MG63 (cell line): ENCODE measurements around the gene OR10H5. TPM values are rescaled to one million over a fixed set of nuclear protein-coding genes. Genes with fewer than 3 reads are reported as not detected.
"Not testable (repeated sequence)": the region's sequence is repeated elsewhere in the genome, so short reads cannot be mapped to it uniquely, and the experiment has no call there.

Experiments used
- DNase-seq: peaks from one replicate; pipeline ENCODE4 v3.0.0-alpha.2; 2020
- H3K27me3 ChIP-seq: fragments of 250-450 bp; sonication (Bioruptor Pico); 2 replicates; pipeline ENCODE4 v1.5.1; 2020; ENCODE audit warnings: mild to moderate bottlenecking, moderate library complexity
- H3K36me3 ChIP-seq: fragments of 250-450 bp; sonication (Bioruptor Pico); 2 replicates; pipeline ENCODE4 v1.5.1; 2020; ENCODE audit warnings: mild to moderate bottlenecking, moderate library complexity
- H3K4me3 ChIP-seq: fragments of 250-450 bp; sonication (Bioruptor Pico); 2 replicates; pipeline ENCODE4 v1.5.1; 2020; ENCODE audit warnings: mild to moderate bottlenecking, moderate library complexity
- H3K9me3 ChIP-seq: fragments of 250-450 bp; sonication (Bioruptor Pico); 2 replicates; pipeline ENCODE4 v1.5.1; 2020; ENCODE audit warnings: mild to moderate bottlenecking, moderate library complexity
- total RNA-seq: library from RNA; depleted of rRNA; stranded (reverse); fragments of >200 nt; shearing (Covaris generic); gene quantifications from 2 replicates; pipeline ENCODE4 v1.2.3, GENCODE V29; 2014; ENCODE audit warnings: low replicate concordance

OR10H5 gene
- total RNA-seq, 1 experiment from 2014 or later: not detected

DNA sequence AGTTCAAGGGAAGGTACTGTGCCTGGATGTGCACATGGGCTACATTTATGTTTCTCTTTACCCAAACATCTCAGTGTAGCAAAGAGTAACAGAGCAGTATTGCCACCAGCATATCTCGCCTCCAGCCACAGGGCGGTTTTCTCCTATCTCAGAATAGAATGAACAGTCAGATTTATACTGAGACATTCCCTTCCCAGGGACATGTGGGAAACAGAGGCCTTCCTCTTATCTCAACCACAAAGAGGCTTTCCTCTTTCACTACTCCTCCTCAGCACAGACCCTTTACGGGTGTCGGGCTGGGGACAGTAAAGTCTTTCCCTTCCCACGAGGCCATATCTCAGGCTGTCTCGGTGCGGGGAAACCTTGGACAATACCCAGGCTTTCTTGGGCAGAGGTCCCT lies 4.6 kb upstream of the OR10H5 start:
- not testable (repeated sequence) for DNase-seq, H3K4me3 ChIP-seq, H3K9me3 ChIP-seq, H3K36me3 ChIP-seq
- H3K27me3 ChIP-seq: peaks cover 11% of the 10 kb centered on the region; the same call in 1 of the 2 replicates

DNA sequence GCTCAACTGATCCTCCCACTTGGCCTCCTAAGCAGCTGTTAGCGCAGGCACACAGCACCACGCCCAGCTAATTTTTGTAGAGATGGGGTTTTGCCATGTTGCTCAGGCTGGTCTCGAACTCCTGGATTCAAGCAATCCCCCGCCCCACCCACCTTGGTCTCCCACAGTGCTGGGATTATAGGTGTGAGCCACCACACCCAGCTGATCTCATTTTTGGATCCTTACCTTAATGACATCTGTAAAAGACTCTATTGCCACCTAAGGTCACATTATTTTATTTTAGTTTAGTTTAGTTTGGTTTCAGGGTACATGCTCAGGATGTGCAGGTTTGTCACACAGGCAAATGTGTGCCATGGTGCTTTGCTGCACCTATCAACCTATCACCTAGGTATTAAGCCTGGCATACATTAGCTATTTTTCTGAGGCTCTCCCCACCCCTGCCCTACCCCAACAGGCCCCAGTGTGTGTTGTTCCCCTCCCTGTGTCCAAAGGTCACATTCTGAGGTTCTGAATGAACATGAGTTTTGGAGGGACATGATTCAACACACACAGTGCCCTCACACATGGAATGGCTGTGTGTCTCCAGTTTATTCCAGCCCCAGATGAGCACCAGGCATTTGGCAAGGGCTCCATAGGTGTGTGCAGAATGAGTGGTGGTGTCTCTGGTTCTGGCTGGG lies 1.3 kb downstream of the OR10H5 start:
- Histone ChIP-seq H3K36me3 (no peaks in the 10 kb centered on the region), H3K9me3 (no peaks in the 10 kb centered on the region), H3K27me3 (peaks cover 14% of the 10 kb centered on the region; the same call in 1 of the 2 replicates), H3K4me3 (no peak overlapping the region)
- no peak for DNase-seq

DNA sequence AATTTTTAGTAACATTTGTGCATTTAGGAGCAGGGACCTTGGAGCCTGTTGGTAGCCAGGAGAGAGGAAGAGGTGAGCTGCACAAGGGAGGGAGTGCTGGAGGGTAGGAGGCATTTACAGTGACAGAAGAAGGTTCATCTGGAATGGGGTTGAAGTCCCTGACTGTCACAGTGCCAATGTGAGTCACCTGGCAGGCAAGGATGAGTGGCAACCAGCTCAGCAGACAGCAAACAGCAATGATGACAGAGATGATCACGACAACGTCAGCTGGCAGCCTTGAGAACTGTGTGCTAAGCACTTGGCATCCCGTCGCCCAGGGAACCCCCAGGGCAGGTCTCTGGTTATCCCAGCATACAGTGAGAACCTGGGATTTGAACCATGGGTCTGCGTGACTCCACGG lies 2.6 kb downstream of the OR10H5 start:
- Histone ChIP-seq H3K36me3 (no peaks in the 10 kb centered on the region), H3K4me3 (no peak overlapping the region), H3K27me3 (peaks cover 14% of the 10 kb centered on the region; the same call in 1 of the 2 replicates), H3K9me3 (no peaks in the 10 kb centered on the region)
- DNase-seq: peak; percentile 30

DNA sequence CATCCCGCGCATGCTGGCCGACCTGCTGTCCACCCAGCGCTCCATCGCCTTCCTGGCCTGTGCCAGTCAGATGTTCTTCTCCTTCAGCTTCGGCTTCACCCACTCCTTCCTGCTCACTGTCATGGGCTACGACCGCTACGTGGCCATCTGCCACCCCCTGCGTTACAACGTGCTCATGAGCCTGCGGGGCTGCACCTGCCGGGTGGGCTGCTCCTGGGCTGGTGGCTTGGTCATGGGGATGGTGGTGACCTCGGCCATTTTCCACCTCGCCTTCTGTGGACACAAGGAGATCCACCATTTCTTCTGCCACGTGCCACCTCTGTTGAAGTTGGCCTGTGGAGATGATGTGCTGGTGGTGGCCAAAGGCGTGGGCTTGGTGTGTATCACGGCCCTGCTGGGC lies 6.8 kb downstream of the OR10H5 start:
- peaks cover 13% of the 10 kb centered on the region for H3K27me3 ChIP-seq
- H3K36me3 ChIP-seq, H3K9me3 ChIP-seq, H3K4me3 ChIP-seq, DNase-seq: not testable (repeated sequence)

DNA sequence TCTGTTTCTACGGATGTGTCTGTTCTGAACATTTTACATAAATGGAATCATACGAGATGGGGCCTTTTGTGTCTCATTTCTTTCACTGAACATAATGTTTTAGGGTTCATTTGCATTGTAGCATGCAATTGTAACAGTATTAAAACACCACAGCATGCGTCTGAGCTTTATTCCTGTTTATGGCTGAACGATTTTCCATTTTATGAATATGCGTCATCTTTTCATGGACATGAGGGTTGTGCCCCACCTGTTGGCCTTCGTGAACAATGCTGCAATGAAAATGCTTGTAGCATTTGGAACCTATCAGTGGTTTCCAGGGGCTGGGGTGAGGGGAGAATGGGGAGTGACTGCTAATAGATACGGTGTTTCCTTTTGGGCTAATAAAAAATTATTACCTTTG lies 22.9 kb downstream of the OR10H5 start:
- H3K27me3 ChIP-seq: peaks cover 40% of the 10 kb centered on the region
- DNase-seq: peak; percentile 23
- no peak overlapping the region for H3K4me3 ChIP-seq
- H3K9me3 ChIP-seq: no peaks in the 10 kb centered on the region
- H3K36me3 ChIP-seq: no peaks in the 10 kb centered on the region

DNA sequence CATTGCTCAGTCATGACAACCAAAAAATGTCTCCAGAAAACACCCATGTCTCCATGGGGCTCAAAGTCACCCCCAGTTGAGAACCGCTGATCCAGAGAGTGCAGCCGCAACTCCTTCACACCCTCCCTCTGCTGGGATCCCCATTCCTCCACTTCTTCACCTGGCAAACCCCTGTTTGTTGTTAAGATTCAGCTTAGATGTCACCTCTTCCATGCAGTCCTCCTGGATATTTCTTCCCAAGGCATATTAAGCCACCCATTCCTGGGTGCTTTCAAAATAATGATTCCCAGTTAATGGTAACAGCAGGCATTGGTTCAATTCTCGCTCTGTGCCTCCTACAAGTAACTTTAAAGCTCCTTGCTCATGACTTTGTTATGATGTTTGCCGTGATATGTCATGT lies 24.0 kb downstream of the OR10H5 start:
- Histone ChIP-seq H3K9me3 (no peaks in the 10 kb centered on the region), H3K36me3 (no peaks in the 10 kb centered on the region), H3K27me3 (peaks cover 48% of the 10 kb centered on the region), H3K4me3 (no peak overlapping the region)
- no peak for DNase-seq

DNA sequence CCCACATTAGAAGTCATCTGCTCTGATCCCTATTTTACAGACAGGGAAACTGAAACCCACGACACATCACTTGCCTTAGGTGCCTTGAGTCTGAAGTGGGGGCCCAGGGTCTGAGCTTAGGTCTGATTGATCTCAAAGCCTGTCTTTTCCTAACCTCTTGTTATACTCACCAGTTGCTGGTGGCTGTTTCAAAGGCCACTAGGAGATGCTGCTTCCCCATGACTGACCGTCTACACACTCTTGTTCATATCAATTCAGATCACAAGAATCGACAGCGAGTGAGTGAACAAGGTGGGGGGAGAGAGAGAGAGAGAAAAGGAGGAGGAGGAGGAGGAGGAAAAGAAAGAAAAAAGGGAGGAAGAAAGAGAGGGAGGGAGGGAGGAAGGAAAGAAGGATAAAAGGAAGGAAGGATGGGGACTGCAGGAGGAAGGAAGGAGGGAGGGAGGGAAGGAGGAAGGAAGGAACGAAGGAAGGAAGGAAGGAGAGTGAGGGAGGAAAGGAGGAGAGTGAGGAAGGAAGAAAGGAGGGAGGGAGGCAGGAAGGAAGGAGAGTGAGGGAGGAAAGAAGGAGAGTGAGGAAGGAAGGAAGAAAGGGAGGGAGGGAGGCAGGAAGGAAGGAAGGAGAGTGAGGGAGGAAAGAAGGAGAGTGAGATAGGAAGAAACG lies 24.7 kb downstream of the OR10H5 start:
- Histone ChIP-seq H3K9me3 (no peaks in the 10 kb centered on the region), H3K36me3 (no peaks in the 10 kb centered on the region), H3K27me3 (peaks cover 53% of the 10 kb centered on the region), H3K4me3 (no peak overlapping the region)
- DNase-seq: no peak

DNA sequence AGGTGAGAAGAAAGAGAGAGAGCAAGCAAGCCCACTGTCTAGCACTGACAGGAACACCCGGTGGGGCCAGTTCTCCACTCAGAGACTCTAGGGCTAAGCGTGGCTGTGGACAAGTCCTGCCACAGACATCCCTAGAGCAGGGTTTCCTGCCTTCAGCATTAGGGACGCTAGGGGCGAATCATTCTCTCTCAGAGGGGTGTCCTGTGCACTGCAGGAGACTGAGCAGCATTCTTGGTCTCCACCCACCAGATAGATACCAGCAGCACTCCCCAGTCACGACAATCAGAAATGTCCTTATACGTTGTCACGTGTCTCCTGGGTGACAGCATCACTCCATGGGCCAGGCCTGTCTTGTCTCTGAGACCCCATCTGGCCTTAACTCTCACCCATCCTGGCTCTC lies 26.5 kb downstream of the OR10H5 start:
- H3K27me3 ChIP-seq: peaks cover 61% of the 10 kb centered on the region
- no peak overlapping the region for H3K4me3 ChIP-seq
- no peaks in the 10 kb centered on the region for H3K36me3 ChIP-seq
- DNase-seq: no peak
- no peaks in the 10 kb centered on the region for H3K9me3 ChIP-seq

DNA sequence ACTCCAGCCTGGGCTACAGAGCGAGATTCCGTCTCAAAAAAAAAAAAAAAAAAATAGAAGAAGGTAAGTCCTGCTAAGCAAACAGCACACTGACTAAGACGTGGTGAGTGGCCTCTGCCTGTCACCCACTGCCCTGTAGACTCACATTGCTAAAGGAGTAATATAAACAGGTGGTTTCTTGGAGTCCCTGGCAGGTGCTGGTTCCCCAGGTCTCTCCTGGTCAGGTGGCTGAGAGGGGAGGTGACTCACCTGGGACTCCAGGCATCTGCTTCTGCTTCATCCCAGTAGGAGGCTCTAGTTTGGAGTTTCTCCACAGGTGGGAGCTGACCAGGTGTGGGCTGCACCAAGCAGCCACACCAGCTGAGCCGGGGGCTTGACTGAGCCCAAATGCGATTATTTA lies 27.8 kb downstream of the OR10H5 start, which contains the start of gene OR10H1:
Gene OR10H1 (minus strand): TSS at position 359 of the 400 bp plus-strand sequence. CDS start 7,627 bp downstream, outside the sequence.
- Histone ChIP-seq H3K27me3 (peaks cover 62% of the 10 kb centered on the region), H3K4me3 (no peak within 1 kb of the TSS), H3K36me3 (no peaks in the 10 kb centered on the region), H3K9me3 (no peaks in the 10 kb centered on the region)
- DNase-seq: no peak

DNA sequence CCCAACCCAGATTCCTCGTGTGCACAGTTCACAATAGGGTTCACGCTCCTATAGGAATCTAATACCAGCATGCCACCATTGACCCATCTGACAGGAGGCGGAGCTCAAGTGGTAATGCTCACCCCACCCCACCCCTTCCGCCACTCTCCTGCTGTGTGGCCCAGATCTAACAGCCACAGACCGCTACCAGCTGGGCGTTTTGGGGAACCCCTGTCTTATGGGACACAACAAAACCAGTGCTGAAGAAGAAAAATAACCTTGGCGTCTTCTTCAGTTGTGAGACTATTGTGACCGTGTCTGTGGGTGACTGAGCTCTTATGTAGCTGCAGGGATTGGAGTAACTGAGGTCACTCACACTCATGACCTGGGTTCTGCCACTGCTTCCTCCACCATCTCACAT lies 33.2 kb downstream of the OR10H5 start:
- Histone ChIP-seq H3K4me3 (no peak overlapping the region), H3K36me3 (no peaks in the 10 kb centered on the region), H3K9me3 (no peaks in the 10 kb centered on the region; the same call in 1 of the 2 replicates), H3K27me3 (peaks cover 30% of the 10 kb centered on the region)
- DNase-seq: no peak

DNA sequence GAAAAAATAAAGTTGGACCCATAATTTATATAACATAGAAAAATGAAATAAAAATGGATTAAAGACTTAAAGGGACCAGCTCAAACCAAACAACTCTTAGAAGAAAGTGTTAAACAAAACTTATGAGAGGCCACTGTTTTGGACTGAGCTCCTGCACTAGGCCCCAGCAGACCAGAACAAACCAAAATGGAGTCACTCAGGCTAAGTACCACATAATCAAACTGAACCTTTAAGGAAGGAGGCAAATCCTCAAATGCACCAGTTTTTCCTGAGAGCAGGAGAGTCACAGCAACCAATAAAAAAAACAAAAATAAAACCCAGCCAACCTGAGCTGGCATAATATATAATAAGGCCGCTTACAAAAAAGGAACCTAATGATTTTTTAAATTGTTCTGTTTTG lies 38.3 kb downstream of the OR10H5 start:
- no peak for DNase-seq
- no peaks in the 10 kb centered on the region; the same call in 1 of the 2 replicates for H3K9me3 ChIP-seq

DNA sequence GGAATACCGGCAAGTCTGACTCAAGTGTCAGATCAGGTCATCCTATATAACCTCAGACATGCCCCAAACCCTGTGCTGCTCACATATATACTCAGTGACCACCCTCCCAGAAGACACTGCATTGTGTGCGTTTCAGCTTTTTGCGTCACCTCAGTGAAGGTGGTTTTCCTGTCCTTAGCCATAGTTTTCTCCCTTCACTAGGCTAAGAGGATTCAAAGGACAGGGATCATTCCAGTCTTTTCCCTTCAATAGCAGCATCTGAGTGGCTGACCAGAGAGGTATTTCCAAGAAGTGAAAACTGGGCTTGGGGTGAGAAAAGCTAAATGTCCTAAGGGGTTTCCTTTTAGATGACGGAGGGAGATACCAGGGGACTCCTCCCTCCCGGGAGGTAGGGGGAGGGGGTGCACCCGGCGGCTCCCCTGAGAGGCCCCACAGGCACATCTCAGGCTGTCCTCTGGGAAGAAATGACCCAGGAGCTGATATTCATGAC lies 40.7 kb downstream of the OR10H5 start:
- H3K4me3 ChIP-seq: no peak overlapping the region
- H3K36me3 ChIP-seq: no peaks in the 10 kb centered on the region
- DNase-seq: no peak
- peaks cover 44% of the 10 kb centered on the region for H3K27me3 ChIP-seq
- H3K9me3 ChIP-seq: no peaks in the 10 kb centered on the region

More for the DNA sequence above, 38.3 kb downstream of the OR10H5 start:
- Histone ChIP-seq H3K27me3 (peaks cover 31% of the 10 kb centered on the region), H3K4me3 (no peak overlapping the region), H3K36me3 (no peaks in the 10 kb centered on the region)

DNA sequence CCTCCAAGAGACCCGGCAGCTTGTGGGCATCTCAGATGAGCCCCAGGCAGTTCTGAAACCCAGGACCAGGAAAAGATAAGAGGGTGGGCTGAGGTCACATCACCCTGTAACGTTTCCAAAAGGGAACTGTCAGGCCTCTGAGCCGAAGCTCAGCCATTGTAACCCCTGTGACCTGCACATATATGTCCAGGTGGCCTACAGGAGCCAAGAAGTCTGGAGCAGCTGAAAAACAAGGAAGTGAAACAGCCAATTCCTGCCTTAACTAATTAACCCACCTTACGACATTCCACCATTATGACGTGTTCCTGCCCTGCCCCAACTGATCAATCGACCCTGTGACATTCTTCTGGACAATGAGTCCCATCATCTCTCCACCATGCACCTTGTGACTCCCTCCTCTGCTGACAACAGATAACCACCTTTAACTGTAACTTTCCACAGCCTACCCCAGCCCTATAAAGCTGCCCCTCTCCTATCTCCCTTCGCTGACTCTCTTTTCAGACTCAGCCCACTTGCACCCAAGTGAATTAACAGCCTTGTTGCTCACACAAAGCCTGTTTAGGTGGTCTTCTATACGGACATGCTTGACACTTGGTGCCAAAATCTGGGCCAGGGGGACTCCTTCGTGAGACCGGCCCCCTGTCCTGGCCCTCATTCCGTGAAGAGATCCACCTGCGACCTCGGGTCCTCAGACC lies 41.3 kb downstream of the OR10H5 start:
- not testable (repeated sequence) for H3K4me3 ChIP-seq, H3K36me3 ChIP-seq, H3K9me3 ChIP-seq, DNase-seq
- peaks cover 44% of the 10 kb centered on the region for H3K27me3 ChIP-seq

DNA sequence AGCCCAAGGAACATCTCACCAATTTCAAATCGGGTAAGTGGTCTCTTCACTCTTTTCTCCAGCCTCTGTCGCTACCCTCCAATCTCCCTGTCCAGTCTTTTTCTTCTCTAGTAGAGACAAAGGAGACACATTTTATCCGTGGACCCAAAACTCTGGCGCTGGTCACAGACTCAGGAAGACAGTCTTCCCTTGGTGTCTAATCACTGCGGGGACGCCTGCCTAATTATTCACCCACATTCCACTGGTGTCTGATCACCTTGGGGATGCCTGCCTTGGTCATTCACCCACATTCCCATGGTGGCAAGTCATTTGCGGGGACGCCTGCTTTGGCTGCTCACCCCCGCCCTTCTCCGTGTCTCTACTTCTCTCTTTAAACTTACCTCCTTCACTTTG lies 41.8 kb downstream of the OR10H5 start:
- no peaks in the 10 kb centered on the region for H3K9me3 ChIP-seq
- peaks cover 44% of the 10 kb centered on the region for H3K27me3 ChIP-seq
- no peak overlapping the region for H3K4me3 ChIP-seq
- H3K36me3 ChIP-seq: no peaks in the 10 kb centered on the region
- no peak for DNase-seq

DNA sequence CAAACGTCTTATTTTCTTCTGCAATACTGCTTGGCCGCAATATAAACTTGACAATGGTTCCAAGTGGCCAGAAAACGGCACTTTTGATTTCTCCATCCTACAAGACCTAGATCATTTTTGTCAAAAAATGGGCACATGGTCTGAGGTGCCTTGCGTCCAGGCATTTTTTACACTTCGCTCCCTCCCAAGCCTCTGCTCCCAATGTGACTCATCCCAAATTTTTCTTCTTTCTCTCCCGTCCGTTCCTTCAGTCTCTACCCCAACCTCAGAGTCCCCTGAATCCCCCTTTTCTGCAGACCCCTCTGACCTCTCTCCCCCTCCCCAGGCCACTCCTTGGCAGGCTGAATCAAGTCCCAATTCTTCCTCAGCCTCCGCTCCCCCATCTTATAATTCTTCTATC lies 42.3 kb downstream of the OR10H5 start:
- no peaks in the 10 kb centered on the region for H3K36me3 ChIP-seq
- H3K9me3 ChIP-seq: no peaks in the 10 kb centered on the region
- DNase-seq: no peak
- no peak overlapping the region for H3K4me3 ChIP-seq
- H3K27me3 ChIP-seq: peaks cover 44% of the 10 kb centered on the region

DNA sequence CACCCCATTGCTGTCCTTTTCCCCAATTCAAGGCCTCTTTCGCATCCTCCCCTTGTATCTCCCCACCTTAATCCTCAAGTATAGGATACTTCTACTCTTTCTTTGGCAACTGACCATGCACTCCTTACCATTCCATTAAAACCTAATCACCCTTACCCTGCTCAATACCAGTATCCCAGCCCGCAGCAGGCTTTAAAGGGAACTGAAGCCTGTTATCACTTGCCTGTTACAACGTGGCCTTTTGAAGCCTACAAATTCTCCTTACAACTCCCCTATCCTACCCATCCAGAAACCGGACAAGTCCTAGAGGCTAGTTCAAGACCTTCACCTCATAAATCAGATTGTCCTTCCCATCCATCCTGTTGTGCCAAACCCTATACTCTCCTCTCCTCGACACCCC lies 44.2 kb downstream of the OR10H5 start:
- Histone ChIP-seq H3K9me3 (no peaks in the 10 kb centered on the region), H3K36me3 (no peaks in the 10 kb centered on the region), H3K4me3 (no peak overlapping the region), H3K27me3 (peaks cover 42% of the 10 kb centered on the region)
- DNase-seq: no peak

DNA sequence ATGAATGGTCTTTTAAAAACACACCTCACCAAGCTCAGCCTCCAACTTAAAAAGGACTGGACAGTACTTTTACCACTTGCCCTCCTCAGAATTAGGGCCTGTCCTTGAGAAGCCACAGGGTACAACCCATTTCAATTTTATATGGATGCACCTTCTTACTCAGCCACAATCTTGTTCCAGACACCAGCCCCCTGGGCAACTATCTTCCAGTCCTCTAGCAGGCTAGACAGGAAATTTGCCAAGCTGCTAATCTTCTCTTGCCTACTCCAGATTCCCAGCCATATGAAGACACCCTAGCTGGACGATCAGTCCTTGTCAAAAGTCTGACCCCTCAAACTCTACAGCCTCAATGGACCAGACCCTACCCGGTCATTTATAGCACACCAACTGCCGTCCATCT lies 46.8 kb downstream of the OR10H5 start:
- H3K4me3 ChIP-seq, H3K9me3 ChIP-seq, DNase-seq, H3K36me3 ChIP-seq: not testable (repeated sequence)
- H3K27me3 ChIP-seq: peaks cover 25% of the 10 kb centered on the region
